Ectodermal cell (in vitro differentiated cells): ENCODE data around the gene IBTK. TPM values are rescaled to one million over a fixed set of nuclear protein-coding genes. Genes with fewer than 3 reads are reported as not detected.
A peak's percentile ranks its signal among the peaks of the same experiment; 100 is the strongest.
"Not testable (repeated sequence)": the region's sequence is repeated elsewhere in the genome, so short reads cannot be mapped to it uniquely, and the experiment has no call there.

ENCODE experiments used
- H3K27ac ChIP-seq: 2 replicates; pipeline ENCODE4 v1.7.0; 2013; ENCODE audit warnings: mild to moderate bottlenecking, low read depth, low read length; ENCODE audit not compliant: insufficient read depth, poor library complexity, severe bottlenecking
- H3K27me3 ChIP-seq: 2 replicates; pipeline ENCODE4 v1.7.0; 2013; ENCODE audit warnings: mild to moderate bottlenecking, low read length; ENCODE audit not compliant: insufficient read depth, control insufficient read depth, poor library complexity, severe bottlenecking
- H3K36me3 ChIP-seq: one replicate; pipeline ENCODE4 v1.7.0; 2013; ENCODE audit warnings: low read length; ENCODE audit not compliant: control insufficient read depth, insufficient read depth
- H3K4me1 ChIP-seq: one replicate; pipeline ENCODE4 v1.7.0; 2013; ENCODE audit warnings: low read length; ENCODE audit not compliant: control insufficient read depth, insufficient read depth
- H3K4me3 ChIP-seq: 2 replicates; pipeline ENCODE4 v1.7.0; 2013; ENCODE audit warnings: low read depth, low read length, control low read depth; ENCODE audit not compliant: insufficient read depth
- H3K9me3 ChIP-seq: 2 replicates; pipeline ENCODE4 v1.7.0; 2013; ENCODE audit warnings: mild to moderate bottlenecking, low read length, moderate library complexity; ENCODE audit not compliant: control insufficient read depth
- WGBS, 2 experiments: methylation state at CpG; one replicate each; pipeline ENCODE4 v1.1.7; 2013; ENCODE audit warnings: missing lambda C conversion rate in 2 of 2; 5-methylcytosine and 5-hydroxymethylcytosine counted together
- polyA plus RNA-seq, 4 experiments: library from polyadenylated mRNA; stranded (reverse); fragments of 50-300 nt; gene quantifications; one replicate each; pipeline ENCODE4 v1.2.3, GENCODE V29; 2013

The IBTK gene
- 20.4 TPM for polyA plus RNA-seq (2013, experiment 1 of 4)
- 20.5 TPM for polyA plus RNA-seq (2013, experiment 2 of 4)
- 17.4 TPM for polyA plus RNA-seq (2013, experiment 3 of 4)
- 18.7 TPM for polyA plus RNA-seq (2013, experiment 4 of 4)

DNA sequence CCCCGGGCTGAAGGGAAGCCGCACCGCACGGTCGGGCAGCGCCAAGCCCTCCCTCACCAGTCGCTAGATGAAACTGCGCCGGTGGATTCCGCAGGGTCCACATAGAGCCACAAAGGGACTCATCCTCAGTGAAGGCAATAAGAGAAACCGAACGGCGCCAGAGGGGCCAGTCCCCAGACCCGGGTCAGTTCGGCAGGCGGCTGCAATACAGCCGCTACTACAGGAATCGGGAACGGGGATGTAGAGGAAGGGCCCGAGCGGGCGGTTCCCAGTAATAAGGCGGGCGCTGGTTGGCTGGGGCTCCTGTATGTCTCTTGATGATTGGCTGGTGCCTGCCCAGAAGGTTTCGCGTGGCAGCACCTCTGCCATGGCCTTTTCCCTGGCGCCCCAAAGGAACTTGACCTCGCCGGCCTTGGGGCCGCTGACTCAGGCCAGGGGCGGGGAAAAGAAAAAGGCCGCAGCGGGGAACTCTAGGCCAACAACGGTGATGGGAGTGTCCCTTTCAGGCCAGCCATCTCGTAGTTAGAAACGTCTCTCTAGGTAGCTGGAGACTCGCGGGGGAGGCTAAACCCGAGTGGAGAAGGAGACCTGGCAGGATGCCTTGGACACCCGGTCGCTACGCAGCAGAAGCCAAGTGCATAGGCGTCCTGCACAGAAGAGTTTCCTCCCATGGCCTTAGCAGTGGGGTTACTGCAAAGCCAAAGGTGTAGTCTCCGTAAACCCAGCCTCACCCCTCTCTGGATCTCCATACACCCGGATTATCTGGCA lies at the start of gene IBTK:
Gene IBTK, minus strand, starts transcription at position 240 of the 768 bp plus-strand sequence. CDS start 7,258 bp downstream, outside the sequence.
- H3K4me1 ChIP-seq, result peaks cover 10% of the 10 kb centered on the region
- 1% methylated on average over 45 of the region's 45 CpGs for WGBS, 2 experiments
- peak within 1 kb of the TSS; percentile 90 for H3K27ac ChIP-seq
- no peaks in the 10 kb centered on the region for H3K27me3 ChIP-seq
- H3K36me3 ChIP-seq, result no peaks in the 10 kb centered on the region
- no peaks in the 10 kb centered on the region for H3K9me3 ChIP-seq
- H3K4me3 ChIP-seq, result peak within 1 kb of the TSS; percentile 81

DNA sequence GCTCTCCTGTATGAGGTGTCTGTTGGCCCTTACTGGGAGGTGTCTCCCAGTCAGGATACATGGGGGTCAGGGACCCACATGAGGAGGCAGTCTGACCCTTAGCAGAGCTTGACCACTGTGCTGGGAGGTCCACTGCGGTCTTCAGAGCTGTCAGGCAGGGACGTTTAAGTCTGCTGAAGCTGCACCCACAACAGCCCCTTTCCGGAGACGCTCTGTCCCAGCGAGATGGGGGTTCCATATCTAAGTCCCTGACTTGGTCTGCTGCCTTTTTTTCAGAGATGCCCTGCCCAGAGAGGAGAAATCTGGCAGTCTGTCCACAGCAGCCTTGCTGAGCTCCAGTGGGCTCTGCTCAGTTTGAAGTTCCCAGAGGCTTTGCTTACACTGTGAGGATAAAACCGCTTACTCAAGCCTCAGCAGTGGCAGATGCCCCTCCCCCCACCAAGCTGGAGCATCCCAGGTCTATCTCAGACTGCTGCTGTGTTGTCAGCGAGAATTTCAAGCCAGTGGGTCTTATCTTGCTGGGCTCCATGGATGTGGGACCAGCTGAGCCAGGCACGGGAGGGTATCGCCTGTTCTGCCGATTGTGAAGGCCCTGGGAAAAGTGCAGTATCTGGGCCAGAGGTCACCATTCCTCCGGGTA lies 36.3 kb upstream of the IBTK start:
- H3K27ac ChIP-seq, result no peak overlapping the region
- H3K9me3 ChIP-seq, result no peaks in the 10 kb centered on the region
- 80 to 82% methylated on average over 11 of the region's 11 CpGs for WGBS, 2 experiments
- no peak overlapping the region for H3K4me3 ChIP-seq
- H3K4me1 ChIP-seq, result no peaks in the 10 kb centered on the region
- no peaks in the 10 kb centered on the region for H3K27me3 ChIP-seq
- no peaks in the 10 kb centered on the region for H3K36me3 ChIP-seq

DNA sequence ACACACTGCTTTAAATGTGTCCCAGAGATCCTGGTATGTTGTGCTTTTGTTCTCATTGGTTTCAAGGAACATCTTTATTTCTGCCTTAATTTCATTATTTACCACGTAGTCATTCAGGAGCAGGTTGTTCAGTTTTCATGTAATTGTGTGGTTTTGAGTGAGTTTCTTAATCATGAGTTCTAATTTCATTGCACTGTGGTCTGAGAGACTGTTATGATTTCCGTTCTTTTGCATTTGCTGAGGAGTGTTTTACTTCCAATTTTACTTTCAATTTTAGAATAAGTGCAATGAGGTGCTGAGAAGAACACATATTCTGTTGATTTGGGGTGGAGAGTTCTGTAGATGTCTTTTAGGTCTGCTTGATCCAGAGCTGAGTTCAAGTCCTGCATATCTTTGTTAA lies 34.0 kb upstream of the IBTK start:
- not testable (repeated sequence) for H3K36me3 ChIP-seq, H3K27me3 ChIP-seq, H3K4me1 ChIP-seq, H3K27ac ChIP-seq, H3K4me3 ChIP-seq, H3K9me3 ChIP-seq
- 92 to 95% methylated on average over 2 of the region's 2 CpGs for WGBS, 2 experiments

DNA sequence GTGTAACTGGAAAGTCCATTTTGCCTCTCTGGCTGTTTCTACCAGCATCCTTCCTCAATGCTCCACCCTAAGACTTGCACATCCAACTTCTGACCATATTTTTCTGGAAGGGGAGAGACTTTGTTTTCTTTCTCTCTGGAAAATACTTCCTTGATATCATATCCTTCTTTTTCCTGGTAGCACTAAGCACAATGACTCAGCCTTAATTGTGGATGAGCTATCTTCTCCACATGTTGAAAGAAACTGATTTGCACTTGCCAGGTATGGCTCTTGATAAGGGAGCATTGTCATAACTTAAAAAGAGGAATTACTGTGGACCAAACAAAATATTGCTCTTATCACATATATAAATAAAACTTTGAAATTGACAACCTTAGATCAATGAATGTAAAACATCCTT lies 30.1 kb upstream of the IBTK start:
- Histone ChIP-seq H3K4me1 (no peaks in the 10 kb centered on the region), H3K27me3 (no peaks in the 10 kb centered on the region), H3K27ac (no peak overlapping the region), H3K9me3 (no peaks in the 10 kb centered on the region), H3K36me3 (no peaks in the 10 kb centered on the region), H3K4me3 (no peak overlapping the region)

- Histone ChIP-seq H3K9me3 (no peaks in the 10 kb centered on the region), H3K4me3 (no peak overlapping the region), H3K36me3 (no peaks in the 10 kb centered on the region), H3K27ac (no peak overlapping the region), H3K4me1 (peaks cover 13% of the 10 kb centered on the region), H3K27me3 (no peaks in the 10 kb centered on the region)
- WGBS, 2 experiments, result 84 to 90% methylated on average over 4 to 5 of the region's 5 CpGs
Observed at GRCh38 chr6:82275686-82276085, 28.1 kb upstream of the IBTK start.

- no peaks in the 10 kb centered on the region for H3K27me3 ChIP-seq
- H3K9me3 ChIP-seq, result no peaks in the 10 kb centered on the region
- H3K4me1 ChIP-seq, result peaks cover 13% of the 10 kb centered on the region
- no peaks in the 10 kb centered on the region for H3K36me3 ChIP-seq
- H3K4me3 ChIP-seq, result no peak overlapping the region
- H3K27ac ChIP-seq, result no peak overlapping the region
- WGBS, 2 experiments, result 90 to 94% methylated on average over 1 of the region's 1 CpG
Observed at GRCh38 chr6:82273295-82273694, 25.8 kb upstream of the IBTK start.

DNA sequence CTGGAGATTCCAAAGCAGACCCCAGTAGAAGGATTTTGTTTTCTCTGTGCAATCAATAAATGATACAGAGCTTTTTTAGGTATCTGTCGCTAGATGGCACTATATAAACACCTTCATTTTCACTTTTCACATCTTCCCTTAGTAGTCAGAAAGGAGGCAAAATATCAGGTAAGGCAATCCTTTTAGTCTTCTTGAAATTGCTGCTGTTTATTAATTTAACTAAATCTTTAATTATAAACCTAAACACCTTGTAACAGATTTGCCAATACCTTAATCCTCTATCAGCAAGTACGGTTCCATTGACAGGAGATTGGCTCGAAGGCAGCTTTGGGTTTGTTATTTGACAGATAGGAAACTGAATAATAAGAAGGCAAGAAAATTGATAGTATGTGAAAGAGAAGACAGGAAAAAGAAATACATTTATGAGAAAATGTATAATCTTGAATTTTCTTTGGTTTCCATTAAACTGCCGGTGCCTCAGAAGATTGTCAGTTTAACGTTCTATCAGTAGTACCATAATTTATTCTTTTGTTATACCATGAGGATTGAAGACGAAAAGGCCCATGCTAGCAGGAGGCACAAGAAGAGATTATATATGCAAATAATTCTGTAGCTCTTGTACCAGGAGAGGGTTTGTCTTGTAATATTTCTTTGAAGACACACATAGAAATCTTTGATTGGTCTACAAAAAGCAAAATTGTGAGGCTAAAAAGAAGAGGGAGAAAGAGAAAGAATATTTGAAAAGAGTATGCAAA lies 23.5 kb upstream of the IBTK start:
- Histone ChIP-seq H3K9me3 (no peaks in the 10 kb centered on the region), H3K36me3 (no peaks in the 10 kb centered on the region), H3K4me3 (no peak overlapping the region), H3K4me1 (peaks cover 13% of the 10 kb centered on the region), H3K27me3 (no peaks in the 10 kb centered on the region), H3K27ac (no peak overlapping the region)
- 61 to 71% methylated on average over 3 to 5 of the region's 6 CpGs for WGBS, 2 experiments

DNA sequence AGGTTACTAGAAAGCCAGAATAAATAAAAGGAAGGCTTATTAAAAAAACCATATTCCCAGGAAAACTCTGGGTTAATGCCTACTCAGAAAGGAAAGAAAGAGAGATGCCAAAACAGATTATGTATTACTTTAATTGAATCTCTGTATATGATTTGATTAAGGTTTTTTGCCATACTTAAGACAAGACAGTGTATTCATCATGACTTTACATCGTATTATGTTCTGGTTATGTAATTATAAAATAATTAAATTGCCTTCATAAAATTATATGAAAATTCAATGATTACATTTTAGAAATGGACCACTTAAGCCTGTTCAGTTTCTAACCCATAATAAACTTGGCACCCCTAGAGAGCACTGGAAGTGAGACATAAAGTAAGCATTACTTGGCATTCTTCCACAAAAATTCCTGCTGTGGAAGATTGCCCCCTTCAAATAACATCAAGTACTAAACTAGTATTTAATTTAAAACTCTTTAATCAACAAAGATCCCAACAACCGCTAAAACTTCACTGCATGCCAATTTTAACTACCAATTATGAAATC lies 20.8 kb upstream of the IBTK start:
- H3K27me3 ChIP-seq, result no peaks in the 10 kb centered on the region
- H3K4me3 ChIP-seq, result no peak overlapping the region
- 100% methylated on average over 1 of the region's 2 CpGs; no CpG with 5 or more reads in 1 of the 2 experiments for WGBS, 2 experiments
- H3K9me3 ChIP-seq, result no peaks in the 10 kb centered on the region
- no peak overlapping the region for H3K27ac ChIP-seq
- no peaks in the 10 kb centered on the region for H3K36me3 ChIP-seq
- peaks cover 13% of the 10 kb centered on the region for H3K4me1 ChIP-seq

DNA sequence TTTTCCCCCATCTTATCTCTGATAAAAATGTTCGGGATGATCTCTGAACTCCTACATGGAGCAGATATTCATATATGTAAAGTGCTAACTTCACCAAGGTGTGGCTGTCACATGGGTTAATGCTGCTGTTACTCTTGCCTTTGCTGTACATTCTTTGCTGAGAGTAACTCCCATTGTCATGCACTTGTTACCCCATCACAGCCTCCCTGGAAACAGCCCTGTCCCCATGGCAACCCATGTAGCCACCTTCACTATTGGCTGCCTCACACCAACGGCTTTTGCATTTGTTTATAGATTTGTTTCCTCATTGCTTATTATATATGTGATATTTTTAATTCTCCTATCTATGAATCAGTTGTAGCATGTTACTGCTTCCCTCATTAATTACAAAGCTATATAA lies 17.3 kb upstream of the IBTK start:
- Histone ChIP-seq H3K4me1 (peaks cover 8% of the 10 kb centered on the region), H3K27ac (no peak overlapping the region), H3K4me3 (no peak overlapping the region), H3K27me3 (no peaks in the 10 kb centered on the region), H3K9me3 (no peaks in the 10 kb centered on the region), H3K36me3 (no peaks in the 10 kb centered on the region)
- WGBS, 2 experiments, result 90 to 100% methylated on average over 1 of the region's 2 CpGs

- Histone ChIP-seq H3K9me3 (no peaks in the 10 kb centered on the region), H3K36me3 (no peaks in the 10 kb centered on the region), H3K4me3 (no peak overlapping the region), H3K27ac (no peak overlapping the region), H3K4me1 (peaks cover 8% of the 10 kb centered on the region), H3K27me3 (no peaks in the 10 kb centered on the region)
Observed at GRCh38 chr6:82264321-82264720, 16.8 kb upstream of the IBTK start.
